WTC11 (cell line): ENCODE data around the gene ZNF624. TPM values are rescaled to one million over a fixed set of nuclear protein-coding genes. Genes with fewer than 3 reads are reported as not detected.

Experiments used
- ATAC-seq: fragments of 200-7000 bp; cut with Tn5 transposase; 2 replicates; pipeline ENCODE4 v1.10.0; 2021; ENCODE audit warnings: mild to moderate bottlenecking, moderate library complexity
- CTCF ChIA-PET: fragments of 300-600 bp; sonication (Branson Sonifier 250); formaldehyde crosslinking; loops from one replicate; lab custom pipeline; 2021; ENCODE audit warnings: antibody characterized with exemption; lab: Charles Lee
- POLR2A ChIA-PET: fragments of 350-600 bp; sonication (Branson Sonifier 250); formaldehyde crosslinking; loops from one replicate; lab custom pipeline; 2021; ENCODE audit warnings: antibody characterized with exemption; lab: Charles Lee
- DNase-seq: peaks from one replicate; pipeline ENCODE4 v3.0.0; 2021; ENCODE audit warnings: low spot score
- H3K27ac Mint-ChIP-seq: 2 replicates; pipeline ENCODE4 v1.8.0; 2021; ENCODE audit warnings: mixed read lengths
- H3K27me3 Mint-ChIP-seq: 2 replicates; pipeline ENCODE4 v1.8.0; 2021; ENCODE audit warnings: low read depth, mild to moderate bottlenecking, moderate library complexity, mixed read lengths
- H3K36me3 Mint-ChIP-seq: 2 replicates; pipeline ENCODE4 v1.8.0; 2021; ENCODE audit warnings: mixed read lengths
- H3K4me1 Mint-ChIP-seq: 2 replicates; pipeline ENCODE4 v1.8.0; 2022; ENCODE audit warnings: mixed read lengths
- H3K4me3 Mint-ChIP-seq: 2 replicates; pipeline ENCODE4 v1.8.0; 2021; ENCODE audit warnings: mild to moderate bottlenecking, moderate library complexity, mixed read lengths
- H3K9me3 Mint-ChIP-seq: 2 replicates; pipeline ENCODE4 v1.8.0; 2021; ENCODE audit warnings: mixed read lengths
- AFF4 ChIP-seq: sonication (generic); formaldehyde crosslinking; IDR thresholded peaks from 2 replicates; pipeline ENCODE4 v1.8.1; 2023; ENCODE audit warnings: mild to moderate bottlenecking, missing genetic modification reagents, borderline replicate concordance
- E2F4 ChIP-seq: sonication (generic); formaldehyde crosslinking; IDR thresholded peaks from 2 replicates; pipeline ENCODE4 v1.8.1; 2022; ENCODE audit warnings: low read depth, mild to moderate bottlenecking, moderate library complexity, missing genetic modification reagents, borderline replicate concordance
- ELF4 ChIP-seq: sonication (generic); formaldehyde crosslinking; IDR thresholded peaks from 2 replicates; pipeline ENCODE4 v1.8.1; 2022; ENCODE audit warnings: low read depth, mild to moderate bottlenecking, moderate library complexity, missing genetic modification reagents
- FOXK1 ChIP-seq: sonication (generic); formaldehyde crosslinking; IDR thresholded peaks from 2 replicates; pipeline ENCODE4 v1.8.0; 2022; ENCODE audit warnings: mild to moderate bottlenecking, moderate library complexity, missing genetic modification reagents
- FOXP4 ChIP-seq: sonication (generic); formaldehyde crosslinking; IDR thresholded peaks from 2 replicates; pipeline ENCODE4 v1.8.0; 2022; ENCODE audit warnings: mild to moderate bottlenecking, missing genetic modification reagents
- GABPB1 ChIP-seq: sonication (generic); formaldehyde crosslinking; IDR thresholded peaks from 2 replicates; pipeline ENCODE4 v1.8.1; 2023; ENCODE audit warnings: mild to moderate bottlenecking, missing genetic modification reagents
- HMGXB4 ChIP-seq: sonication (generic); formaldehyde crosslinking; IDR thresholded peaks from 2 replicates; pipeline ENCODE4 v1.8.1; 2023; ENCODE audit warnings: mild to moderate bottlenecking, moderate library complexity, missing genetic modification reagents
- IRF2 ChIP-seq: sonication (generic); formaldehyde crosslinking; IDR thresholded peaks from 2 replicates; pipeline ENCODE4 v1.8.0; 2022; ENCODE audit warnings: low read depth, missing genetic modification reagents, borderline replicate concordance
- TEAD1 ChIP-seq: sonication (generic); formaldehyde crosslinking; IDR thresholded peaks from 2 replicates; pipeline ENCODE4 v1.8.0; 2022; ENCODE audit warnings: mild to moderate bottlenecking, missing genetic modification reagents
- TEAD4 ChIP-seq: sonication (generic); formaldehyde crosslinking; IDR thresholded peaks from 2 replicates; pipeline ENCODE4 v1.8.0; 2022; ENCODE audit warnings: mild to moderate bottlenecking, missing genetic modification reagents
- USF1 ChIP-seq: sonication (generic); formaldehyde crosslinking; IDR thresholded peaks from 2 replicates; pipeline ENCODE4 v1.8.0; 2022; ENCODE audit warnings: mild to moderate bottlenecking, missing genetic modification reagents
- ZNF121 ChIP-seq: sonication (generic); formaldehyde crosslinking; IDR thresholded peaks from 2 replicates; pipeline ENCODE4 v1.8.0; 2023; ENCODE audit warnings: missing genetic modification reagents
- ZNF219 ChIP-seq: sonication (generic); formaldehyde crosslinking; IDR thresholded peaks from 2 replicates; pipeline ENCODE4 v1.8.0; 2023; ENCODE audit warnings: missing genetic modification reagents, mild to moderate bottlenecking, borderline replicate concordance
- ZNF396 ChIP-seq: fragments of 250-450 bp; sonication (Bioruptor Pico); IDR thresholded peaks from 2 replicates; pipeline ENCODE4 v1.8.0; 2021; ENCODE audit warnings: mild to moderate bottlenecking, moderate library complexity, borderline replicate concordance
- total RNA-seq: library from RNA; stranded (reverse); gene quantifications from 3 replicates; pipeline ENCODE4 v1.2.3, GENCODE V29; 2021
- TF ChIP-seq, protein P1 (sequence below): sonication (generic); formaldehyde crosslinking; IDR thresholded peaks from 2 replicates; pipeline ENCODE4 v1.8.1; 2022; ENCODE audit warnings: missing genetic modification reagents, borderline replicate concordance
- TF ChIP-seq, protein P2 (sequence below): sonication (generic); formaldehyde crosslinking; IDR thresholded peaks from 2 replicates; pipeline ENCODE4 v1.8.1; 2023; ENCODE audit warnings: mild to moderate bottlenecking, missing genetic modification reagents, moderate library complexity
- TF ChIP-seq, protein P3 (sequence below): sonication (generic); formaldehyde crosslinking; IDR thresholded peaks from 2 replicates; pipeline ENCODE4 v1.8.1; 2022; ENCODE audit warnings: low read depth, missing genetic modification reagents, borderline replicate concordance

The ZNF624 gene
- total RNA-seq, 1 experiment from 2014 or later: 4.5 TPM

GRCh38 chr17:16617481-16618060 is 36.1 kb downstream of the ZNF624 start (continued):
- TF ChIP-seq, protein P1, sequence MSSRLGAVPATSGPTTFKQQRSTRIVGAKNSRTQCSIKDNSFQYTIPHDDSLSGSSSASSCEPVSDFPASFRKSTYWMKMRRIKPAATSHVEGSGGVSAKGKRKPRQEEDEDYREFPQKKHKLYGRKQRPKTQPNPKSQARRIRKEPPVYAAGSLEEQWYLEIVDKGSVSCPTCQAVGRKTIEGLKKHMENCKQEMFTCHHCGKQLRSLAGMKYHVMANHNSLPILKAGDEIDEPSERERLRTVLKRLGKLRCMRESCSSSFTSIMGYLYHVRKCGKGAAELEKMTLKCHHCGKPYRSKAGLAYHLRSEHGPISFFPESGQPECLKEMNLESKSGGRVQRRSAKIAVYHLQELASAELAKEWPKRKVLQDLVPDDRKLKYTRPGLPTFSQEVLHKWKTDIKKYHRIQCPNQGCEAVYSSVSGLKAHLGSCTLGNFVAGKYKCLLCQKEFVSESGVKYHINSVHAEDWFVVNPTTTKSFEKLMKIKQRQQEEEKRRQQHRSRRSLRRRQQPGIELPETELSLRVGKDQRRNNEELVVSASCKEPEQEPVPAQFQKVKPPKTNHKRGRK (CRISPR knock-in tag): no peak
- TF ChIP-seq ELF4 (CRISPR knock-in tag) (no peak), TEAD4 (CRISPR knock-in tag) (no peak), TEAD1 (CRISPR knock-in tag) (no peak), HMGXB4 (CRISPR knock-in tag) (no peak), IRF2 (CRISPR knock-in tag) (no peak), AFF4 (CRISPR knock-in tag) (no peak), ZNF121 (CRISPR knock-in tag) (no peak), ZNF396 (CRISPR knock-in tag) (no peak), E2F4 (CRISPR knock-in tag) (no peak), GABPB1 (CRISPR knock-in tag) (no peak), ZNF219 (CRISPR knock-in tag) (no peak)
- TF ChIP-seq, protein P2, sequence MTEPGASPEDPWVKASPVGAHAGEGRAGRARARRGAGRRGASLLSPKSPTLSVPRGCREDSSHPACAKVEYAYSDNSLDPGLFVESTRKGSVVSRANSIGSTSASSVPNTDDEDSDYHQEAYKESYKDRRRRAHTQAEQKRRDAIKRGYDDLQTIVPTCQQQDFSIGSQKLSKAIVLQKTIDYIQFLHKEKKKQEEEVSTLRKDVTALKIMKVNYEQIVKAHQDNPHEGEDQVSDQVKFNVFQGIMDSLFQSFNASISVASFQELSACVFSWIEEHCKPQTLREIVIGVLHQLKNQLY (CRISPR knock-in tag): no peak
- TF ChIP-seq, all 79 proteins: peak for 0

GRCh38 chr17:16599537-16599936 is 54.1 kb downstream of the ZNF624 start:
- peaks cover 10% of the 10 kb centered on the region for H3K27me3 Mint-ChIP-seq
- CTCF ChIA-PET: interaction anchor here (1.4 to 2.5 kb wide), 2 partner anchors 11 to 16 kb away, joined by 4 to 7 read pairs; no protein-coding TSS in a partner anchor
- no peak overlapping the region for H3K27ac Mint-ChIP-seq
- TF ChIP-seq FOXP4 (CRISPR knock-in tag) (no peak), ZNF396 (CRISPR knock-in tag) (no peak), USF1 (CRISPR knock-in tag) (no peak), FOXK1 (CRISPR knock-in tag) (no peak)
- TF ChIP-seq, protein P3, sequence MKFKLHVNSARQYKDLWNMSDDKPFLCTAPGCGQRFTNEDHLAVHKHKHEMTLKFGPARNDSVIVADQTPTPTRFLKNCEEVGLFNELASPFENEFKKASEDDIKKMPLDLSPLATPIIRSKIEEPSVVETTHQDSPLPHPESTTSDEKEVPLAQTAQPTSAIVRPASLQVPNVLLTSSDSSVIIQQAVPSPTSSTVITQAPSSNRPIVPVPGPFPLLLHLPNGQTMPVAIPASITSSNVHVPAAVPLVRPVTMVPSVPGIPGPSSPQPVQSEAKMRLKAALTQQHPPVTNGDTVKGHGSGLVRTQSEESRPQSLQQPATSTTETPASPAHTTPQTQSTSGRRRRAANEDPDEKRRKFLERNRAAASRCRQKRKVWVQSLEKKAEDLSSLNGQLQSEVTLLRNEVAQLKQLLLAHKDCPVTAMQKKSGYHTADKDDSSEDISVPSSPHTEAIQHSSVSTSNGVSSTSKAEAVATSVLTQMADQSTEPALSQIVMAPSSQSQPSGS (CRISPR knock-in tag): no peak
- DNase-seq (no peak), ATAC-seq (no peak)
- POLR2A ChIA-PET: no interaction called here
- H3K4me3 Mint-ChIP-seq: no peak overlapping the region
- H3K9me3 Mint-ChIP-seq: peaks cover 13% of the 10 kb centered on the region
- H3K36me3 Mint-ChIP-seq: no peaks in the 10 kb centered on the region
- H3K4me1 Mint-ChIP-seq: no peaks in the 10 kb centered on the region
